WTC11 (cell line): Measurements from ENCODE around the gene PIK3R1.

Experiments
- CREB1 ChIP-seq: sonication (generic); formaldehyde crosslinking; IDR thresholded peaks from 2 replicates; pipeline ENCODE4 v1.8.0; 2023; ENCODE audit warnings: mild to moderate bottlenecking, missing genetic modification reagents
- NFYB ChIP-seq: sonication (generic); formaldehyde crosslinking; conservative IDR thresholded peaks from 2 replicates; pipeline ENCODE4 v1.8.0; 2022; ENCODE audit warnings: low read depth, missing genetic modification reagents
- TCF7 ChIP-seq: sonication (generic); formaldehyde crosslinking; IDR thresholded peaks from 2 replicates; pipeline ENCODE4 v1.8.0; 2022; ENCODE audit warnings: mild to moderate bottlenecking, low read depth, missing genetic modification reagents, moderate library complexity
- TF ChIP-seq, protein P1 (sequence below): fragments of 200-600 bp; IDR thresholded peaks from 2 replicates; pipeline ENCODE4 v1.8.0; 2022; ENCODE audit warnings: antibody characterized with exemption

DNA sequence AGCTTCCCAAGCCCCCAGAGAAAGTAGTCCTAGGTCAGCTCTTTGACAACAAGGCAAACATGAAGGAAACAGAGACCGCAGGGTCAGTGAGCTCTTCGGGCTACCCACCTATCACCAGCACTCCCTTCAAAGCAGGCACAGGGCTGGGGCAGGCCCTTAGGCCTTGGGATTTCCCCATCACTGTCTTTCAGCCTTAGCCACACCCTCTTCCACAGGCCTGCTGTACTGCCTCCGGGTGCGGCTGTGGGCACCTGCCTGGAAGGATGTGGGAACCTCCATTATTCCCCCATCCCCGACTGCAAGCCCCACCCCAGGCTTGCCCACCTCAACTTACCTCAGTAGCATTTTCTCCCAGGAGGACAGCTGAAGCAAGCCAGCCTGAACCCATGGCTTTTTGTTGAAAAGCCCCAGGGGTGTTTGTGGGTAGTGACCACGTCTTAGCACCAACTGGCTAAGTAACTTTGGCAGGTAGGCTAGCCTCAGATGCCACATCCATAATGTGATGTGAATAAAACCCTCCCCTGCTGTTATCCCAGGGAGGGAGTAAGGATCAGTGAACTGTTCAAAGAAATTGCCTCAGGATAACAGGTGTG is 100.2 kb downstream of the PIK3R1 start:
- TF ChIP-seq, protein P1, sequence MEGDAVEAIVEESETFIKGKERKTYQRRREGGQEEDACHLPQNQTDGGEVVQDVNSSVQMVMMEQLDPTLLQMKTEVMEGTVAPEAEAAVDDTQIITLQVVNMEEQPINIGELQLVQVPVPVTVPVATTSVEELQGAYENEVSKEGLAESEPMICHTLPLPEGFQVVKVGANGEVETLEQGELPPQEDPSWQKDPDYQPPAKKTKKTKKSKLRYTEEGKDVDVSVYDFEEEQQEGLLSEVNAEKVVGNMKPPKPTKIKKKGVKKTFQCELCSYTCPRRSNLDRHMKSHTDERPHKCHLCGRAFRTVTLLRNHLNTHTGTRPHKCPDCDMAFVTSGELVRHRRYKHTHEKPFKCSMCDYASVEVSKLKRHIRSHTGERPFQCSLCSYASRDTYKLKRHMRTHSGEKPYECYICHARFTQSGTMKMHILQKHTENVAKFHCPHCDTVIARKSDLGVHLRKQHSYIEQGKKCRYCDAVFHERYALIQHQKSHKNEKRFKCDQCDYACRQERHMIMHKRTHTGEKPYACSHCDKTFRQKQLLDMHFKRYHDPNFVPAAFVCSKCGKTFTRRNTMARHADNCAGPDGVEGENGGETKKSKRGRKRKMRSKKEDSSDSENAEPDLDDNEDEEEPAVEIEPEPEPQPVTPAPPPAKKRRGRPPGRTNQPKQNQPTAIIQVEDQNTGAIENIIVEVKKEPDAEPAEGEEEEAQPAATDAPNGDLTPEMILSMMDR, result no peak
- TF ChIP-seq NFYB (CRISPR knock-in tag), result no peak
- TF ChIP-seq TCF7 (CRISPR knock-in tag), result no peak
- no peak for TF ChIP-seq CREB1 (CRISPR knock-in tag)
